ENCODE results near the gene MSH6.

The MSH6 gene

GRCh38 chr2:47815764-47816163, 32.8 kb downstream of the MSH6 start:
- H3K4me3 ChIP-seq (ENCODE audit: low read length) = no peak overlapping the region
- no peaks in the 10 kb centered on the region for H3K4me1 ChIP-seq (ENCODE audit: control insufficient read depth, low read depth, low read length)
- no peaks in the 10 kb centered on the region for H3K9me3 ChIP-seq (ENCODE audit: control insufficient read depth, low read depth, low read length)
- no peaks in the 10 kb centered on the region for H3K27me3 ChIP-seq (ENCODE audit: control insufficient read depth, insufficient read depth, low read length)
- peaks cover 56% of the 10 kb centered on the region for H3K36me3 ChIP-seq (ENCODE audit: control insufficient read depth, low read depth, low read length)
- no peak overlapping the region for H3K27ac ChIP-seq (ENCODE audit: low read length)
- no peak overlapping the region for H3K9ac ChIP-seq (ENCODE audit: low read length)

DNA sequence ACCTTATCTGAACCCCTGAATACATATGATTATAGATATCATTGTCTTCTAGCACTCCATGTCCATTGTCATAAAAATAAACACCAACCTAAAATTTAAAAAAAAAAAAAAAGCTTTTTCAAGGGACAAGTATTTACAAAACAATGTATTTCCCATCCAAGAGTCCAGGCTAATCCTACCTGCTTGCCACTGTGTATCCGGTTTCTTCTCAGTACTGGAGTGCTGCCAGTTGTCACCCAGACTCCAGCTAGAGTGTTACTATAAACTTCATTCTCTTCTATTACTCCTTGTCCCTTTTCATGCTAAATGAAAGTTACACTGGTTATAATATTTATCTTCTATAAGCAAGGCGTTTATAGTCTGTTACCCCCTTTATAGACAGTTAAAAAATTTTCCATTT, 35.8 kb downstream of the MSH6 start:
- H3K4me1 ChIP-seq (ENCODE audit: control insufficient read depth, low read depth, low read length) = no peaks in the 10 kb centered on the region
- no peaks in the 10 kb centered on the region for H3K27me3 ChIP-seq (ENCODE audit: control insufficient read depth, insufficient read depth, low read length)
- no peaks in the 10 kb centered on the region for H3K9me3 ChIP-seq (ENCODE audit: control insufficient read depth, low read depth, low read length)
- H3K9ac ChIP-seq (ENCODE audit: low read length) = no peak overlapping the region
- no peak overlapping the region for H3K4me3 ChIP-seq (ENCODE audit: low read length)
- H3K27ac ChIP-seq (ENCODE audit: low read length) = no peak overlapping the region
- peaks cover 64% of the 10 kb centered on the region for H3K36me3 ChIP-seq (ENCODE audit: control insufficient read depth, low read depth, low read length)

GRCh38 chr2:47819834-47820233, 36.9 kb downstream of the MSH6 start:
- Histone ChIP-seq H3K27ac (ENCODE audit: low read length) (no peak overlapping the region), H3K27me3 (ENCODE audit: control insufficient read depth, insufficient read depth, low read length) (no peaks in the 10 kb centered on the region), H3K4me3 (ENCODE audit: low read length) (no peak overlapping the region), H3K36me3 (ENCODE audit: control insufficient read depth, low read depth, low read length) (peaks cover 70% of the 10 kb centered on the region), H3K9ac (ENCODE audit: low read length) (no peak overlapping the region), H3K4me1 (ENCODE audit: control insufficient read depth, low read depth, low read length) (no peaks in the 10 kb centered on the region), H3K9me3 (ENCODE audit: control insufficient read depth, low read depth, low read length) (no peaks in the 10 kb centered on the region)

- H3K4me3 ChIP-seq (ENCODE audit: low read length) = no peak overlapping the region
- no peaks in the 10 kb centered on the region for H3K4me1 ChIP-seq (ENCODE audit: control insufficient read depth, low read depth, low read length)
- peaks cover 68% of the 10 kb centered on the region for H3K36me3 ChIP-seq (ENCODE audit: control insufficient read depth, low read depth, low read length)
- no peak overlapping the region for H3K9ac ChIP-seq (ENCODE audit: low read length)
- no peak overlapping the region for H3K27ac ChIP-seq (ENCODE audit: low read length)
- no peaks in the 10 kb centered on the region for H3K27me3 ChIP-seq (ENCODE audit: control insufficient read depth, insufficient read depth, low read length)
- H3K9me3 ChIP-seq (ENCODE audit: control insufficient read depth, low read depth, low read length) = no peaks in the 10 kb centered on the region
Measured at GRCh38 chr2:47822518-47822917, 39.6 kb downstream of the MSH6 start.

- H3K4me1 ChIP-seq (ENCODE audit: control insufficient read depth, low read depth, low read length) = no peaks in the 10 kb centered on the region
- H3K9me3 ChIP-seq (ENCODE audit: control insufficient read depth, low read depth, low read length) = no peaks in the 10 kb centered on the region
- peaks cover 72% of the 10 kb centered on the region for H3K36me3 ChIP-seq (ENCODE audit: control insufficient read depth, low read depth, low read length)
- no peaks in the 10 kb centered on the region for H3K27me3 ChIP-seq (ENCODE audit: control insufficient read depth, insufficient read depth, low read length)
- no peak overlapping the region for H3K4me3 ChIP-seq (ENCODE audit: low read length)
- no peak overlapping the region for H3K27ac ChIP-seq (ENCODE audit: low read length)
- no peak overlapping the region for H3K9ac ChIP-seq (ENCODE audit: low read length)
Measured at GRCh38 chr2:47833516-47833968, 50.6 kb downstream of the MSH6 start.

DNA sequence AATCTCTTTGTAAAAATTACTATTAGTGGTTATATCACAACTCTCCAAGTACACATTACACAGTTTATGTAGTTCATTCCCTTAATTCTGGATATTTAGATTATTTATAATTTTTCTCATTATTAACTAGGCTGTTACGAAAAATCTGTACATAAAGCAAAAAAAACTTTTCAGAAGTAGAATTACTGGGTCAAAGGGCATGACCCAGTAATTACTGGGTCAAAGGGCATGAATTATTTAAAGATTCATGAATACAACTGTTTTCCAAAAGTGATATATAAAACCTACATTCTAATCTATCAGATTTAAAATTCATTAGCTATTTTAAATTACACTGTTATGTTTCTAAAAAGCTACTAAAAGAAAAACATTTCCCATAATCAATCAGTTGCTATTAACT, 55.3 kb downstream of the MSH6 start:
- H3K4me1 ChIP-seq (ENCODE audit: control insufficient read depth, low read depth, low read length) = no peaks in the 10 kb centered on the region
- no peaks in the 10 kb centered on the region for H3K27me3 ChIP-seq (ENCODE audit: control insufficient read depth, insufficient read depth, low read length)
- no peaks in the 10 kb centered on the region for H3K9me3 ChIP-seq (ENCODE audit: control insufficient read depth, low read depth, low read length)
- no peak overlapping the region for H3K27ac ChIP-seq (ENCODE audit: low read length)
- no peak overlapping the region for H3K9ac ChIP-seq (ENCODE audit: low read length)
- H3K4me3 ChIP-seq (ENCODE audit: low read length) = no peak overlapping the region
- peaks cover 53% of the 10 kb centered on the region for H3K36me3 ChIP-seq (ENCODE audit: control insufficient read depth, low read depth, low read length)

GRCh38 chr2:47838686-47839085, 55.7 kb downstream of the MSH6 start:
- no peak overlapping the region for H3K4me3 ChIP-seq (ENCODE audit: low read length)
- H3K27me3 ChIP-seq (ENCODE audit: control insufficient read depth, insufficient read depth, low read length) = no peaks in the 10 kb centered on the region
- H3K4me1 ChIP-seq (ENCODE audit: control insufficient read depth, low read depth, low read length) = no peaks in the 10 kb centered on the region
- no peak overlapping the region for H3K9ac ChIP-seq (ENCODE audit: low read length)
- peaks cover 49% of the 10 kb centered on the region for H3K36me3 ChIP-seq (ENCODE audit: control insufficient read depth, low read depth, low read length)
- no peak overlapping the region for H3K27ac ChIP-seq (ENCODE audit: low read length)
- H3K9me3 ChIP-seq (ENCODE audit: control insufficient read depth, low read depth, low read length) = no peaks in the 10 kb centered on the region

- no peak overlapping the region for H3K27ac ChIP-seq (ENCODE audit: low read length)
- peaks cover 15% of the 10 kb centered on the region for H3K36me3 ChIP-seq (ENCODE audit: control insufficient read depth, low read depth, low read length)
- no peaks in the 10 kb centered on the region for H3K9me3 ChIP-seq (ENCODE audit: control insufficient read depth, low read depth, low read length)
- H3K9ac ChIP-seq (ENCODE audit: low read length) = no peak overlapping the region
- H3K4me3 ChIP-seq (ENCODE audit: low read length) = no peak overlapping the region
- H3K27me3 ChIP-seq (ENCODE audit: control insufficient read depth, insufficient read depth, low read length) = no peaks in the 10 kb centered on the region
- H3K4me1 ChIP-seq (ENCODE audit: control insufficient read depth, low read depth, low read length) = no peaks in the 10 kb centered on the region
Measured at GRCh38 chr2:47842846-47843245, 59.9 kb downstream of the MSH6 start.

GRCh38 chr2:47843407-47843806, 60.5 kb downstream of the MSH6 start:
- Histone ChIP-seq H3K36me3 (ENCODE audit: control insufficient read depth, low read depth, low read length) (peaks cover 12% of the 10 kb centered on the region), H3K27ac (ENCODE audit: low read length) (no peak overlapping the region), H3K9me3 (ENCODE audit: control insufficient read depth, low read depth, low read length) (no peaks in the 10 kb centered on the region)

GRCh38 chr2:47844162-47844561, 61.2 kb downstream of the MSH6 start:
- Histone ChIP-seq H3K27me3 (ENCODE audit: control insufficient read depth, insufficient read depth, low read length) (no peaks in the 10 kb centered on the region), H3K4me1 (ENCODE audit: control insufficient read depth, low read depth, low read length) (no peaks in the 10 kb centered on the region), H3K4me3 (ENCODE audit: low read length) (no peak overlapping the region), H3K27ac (ENCODE audit: low read length) (no peak overlapping the region), H3K9me3 (ENCODE audit: control insufficient read depth, low read depth, low read length) (no peaks in the 10 kb centered on the region), H3K9ac (ENCODE audit: low read length) (no peak overlapping the region), H3K36me3 (ENCODE audit: control insufficient read depth, low read depth, low read length) (peaks cover 4% of the 10 kb centered on the region)

More at GRCh38 chr2:47843407-47843806, 60.5 kb downstream of the MSH6 start:
- Histone ChIP-seq H3K9ac (ENCODE audit: low read length) (no peak overlapping the region), H3K4me1 (ENCODE audit: control insufficient read depth, low read depth, low read length) (no peaks in the 10 kb centered on the region), H3K4me3 (ENCODE audit: low read length) (no peak overlapping the region), H3K27me3 (ENCODE audit: control insufficient read depth, insufficient read depth, low read length) (no peaks in the 10 kb centered on the region)

DNA sequence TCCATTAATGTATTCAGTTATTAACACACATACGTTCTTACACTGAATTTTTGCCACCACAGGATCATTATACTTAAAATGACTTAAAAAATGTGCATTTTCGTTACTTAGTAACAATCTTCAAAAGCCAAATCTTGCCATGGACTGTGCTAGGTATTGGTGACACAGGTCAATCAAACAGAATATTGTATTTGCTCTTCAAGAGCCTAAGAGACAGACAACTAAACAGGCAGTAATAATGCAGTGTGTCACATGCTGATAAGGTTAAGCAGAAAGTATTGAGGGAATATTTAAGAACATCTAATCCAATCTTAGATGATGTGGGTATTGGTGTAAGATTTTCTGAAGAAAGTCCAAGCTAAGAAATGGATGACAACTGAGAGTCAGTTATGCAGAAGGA, 66.4 kb downstream of the MSH6 start:
- Histone ChIP-seq H3K27ac (ENCODE audit: low read length) (no peak overlapping the region), H3K27me3 (ENCODE audit: control insufficient read depth, insufficient read depth, low read length) (no peaks in the 10 kb centered on the region), H3K4me3 (ENCODE audit: low read length) (no peak overlapping the region), H3K9ac (ENCODE audit: low read length) (no peak overlapping the region), H3K36me3 (ENCODE audit: control insufficient read depth, low read depth, low read length) (no peaks in the 10 kb centered on the region), H3K4me1 (ENCODE audit: control insufficient read depth, low read depth, low read length) (no peaks in the 10 kb centered on the region), H3K9me3 (ENCODE audit: control insufficient read depth, low read depth, low read length) (no peaks in the 10 kb centered on the region)

DNA sequence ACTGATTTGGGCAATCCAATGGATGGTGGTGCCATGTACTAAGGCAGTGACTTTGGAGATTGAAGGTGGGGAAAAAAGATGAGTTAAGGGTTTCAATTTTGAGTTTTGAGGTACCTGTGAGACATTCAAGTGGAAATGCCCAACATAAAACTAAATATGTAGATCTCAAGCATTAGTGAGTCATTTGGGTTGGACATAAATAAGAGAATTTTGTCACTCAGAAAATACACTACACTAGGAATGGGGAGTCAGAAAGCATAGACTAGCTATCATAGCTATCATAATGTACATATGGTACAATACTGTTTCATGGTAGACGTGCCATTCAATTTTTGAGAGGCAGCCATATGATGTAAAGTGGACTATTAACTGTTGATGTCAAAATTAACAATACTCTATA, 67.3 kb downstream of the MSH6 start:
- Histone ChIP-seq H3K9ac (ENCODE audit: low read length) (no peak overlapping the region), H3K27me3 (ENCODE audit: control insufficient read depth, insufficient read depth, low read length) (no peaks in the 10 kb centered on the region), H3K36me3 (ENCODE audit: control insufficient read depth, low read depth, low read length) (no peaks in the 10 kb centered on the region), H3K9me3 (ENCODE audit: control insufficient read depth, low read depth, low read length) (no peaks in the 10 kb centered on the region), H3K4me1 (ENCODE audit: control insufficient read depth, low read depth, low read length) (no peaks in the 10 kb centered on the region), H3K27ac (ENCODE audit: low read length) (no peak overlapping the region), H3K4me3 (ENCODE audit: low read length) (no peak overlapping the region)
